H1 (cell line): ENCODE results near the gene SCN2B. TPM values are rescaled to one million over a fixed set of nuclear protein-coding genes. Genes with fewer than 3 reads are reported as not detected.

Experiments used
- CTCF ChIA-PET: fragments of 300-600 bp; sonication (Branson Sonifier 250); formaldehyde crosslinking; loops from one replicate; lab custom pipeline; 2021; ENCODE audit not compliant: partially characterized antibody; lab: Charles Lee
- POLR2A ChIA-PET: fragments of 300-600 bp; sonication (Branson Sonifier 250); formaldehyde crosslinking; loops from one replicate; lab custom pipeline; 2021; ENCODE audit warnings: inconsistent platforms; ENCODE audit not compliant: partially characterized antibody; lab: Charles Lee
- DNase-seq, 2 experiments: peaks; one replicate each; pipeline versions ENCODE4 v3.0.0 to v3.0.0-alpha.2; 2010 to 2022; ENCODE audit warnings: low spot score in 2 of 2, low read depth in 1 of 2, mixed read lengths in 1 of 2
- FAIRE-seq: peaks from 2 replicates; lab custom pipeline; 2011; peaks lifted over from hg19 to GRCh38; lab: Jason Lieb, UNC
- H2AFZ ChIP-seq: 2 replicates; pipeline ENCODE4 v1.8.1; 2012; ENCODE audit warnings: low read length, inconsistent platforms
- H2AK5ac ChIP-seq: 2 replicates; pipeline ENCODE4 v1.6.1; 2013; ENCODE audit warnings: low read depth, low read length
- H2BK120ac ChIP-seq: replicated peaks from 2 replicates; pipeline ENCODE3; 2013; ENCODE audit warnings: low read depth, low read length, inconsistent platforms
- H2BK12ac ChIP-seq: 2 replicates; pipeline ENCODE4 v1.6.1; 2013; ENCODE audit warnings: low read depth, low read length
- H2BK15ac ChIP-seq: 2 replicates; pipeline ENCODE4 v1.6.1; 2013; ENCODE audit warnings: low read length
- H2BK20ac ChIP-seq: 2 replicates; pipeline ENCODE4 v1.6.1; 2013; ENCODE audit warnings: low read length
- H2BK5ac ChIP-seq: 2 replicates; pipeline ENCODE4 v1.6.1; 2013; ENCODE audit warnings: low read depth, low read length
- H3K14ac ChIP-seq: 2 replicates; pipeline ENCODE4 v1.6.1; 2013; ENCODE audit warnings: inconsistent platforms; ENCODE audit not compliant: insufficient read length
- H3K18ac ChIP-seq: 2 replicates; pipeline ENCODE4 v1.6.1; 2013; ENCODE audit warnings: low read length; ENCODE audit errors: extremely low read depth
- H3K23ac ChIP-seq: 2 replicates; pipeline ENCODE4 v1.6.1; 2013; ENCODE audit warnings: inconsistent platforms; ENCODE audit not compliant: insufficient read length
- H3K23me2 ChIP-seq: 2 replicates; pipeline ENCODE4 v1.6.1; 2013; ENCODE audit warnings: low read depth, low read length
- H3K27ac ChIP-seq: 2 replicates; pipeline ENCODE4 v1.6.1; 2011; ENCODE audit warnings: low read depth, low read length, inconsistent platforms
- H3K27me3 ChIP-seq, 4 experiments: replicated peaks in 1 of 4; 1 replicate in 1 of 4; 2 replicates in 3 of 4; pipeline versions ENCODE4 v1.6.1 to v1.8.1; 2011 to 2013; ENCODE audit warnings: low read length in 3 of 4, mild to moderate bottlenecking in 3 of 4, inconsistent platforms in 2 of 4, mixed read lengths in 2 of 4, moderate library complexity in 1 of 4; ENCODE audit not compliant: control insufficient read depth in 3 of 4, insufficient read depth in 3 of 4; ENCODE audit errors: extremely low read depth in 1 of 4
- H3K36me3 ChIP-seq, 4 experiments: 2 replicates each; pipeline versions ENCODE4 v1.6.1 to v1.8.1; 2011 to 2013; ENCODE audit warnings: mild to moderate bottlenecking in 4 of 4, low read length in 3 of 4, moderate library complexity in 2 of 4, control low read depth in 1 of 4, inconsistent platforms in 1 of 4; ENCODE audit not compliant: insufficient read depth in 4 of 4, control insufficient read depth in 2 of 4
- H3K4ac ChIP-seq: replicated peaks from 2 replicates; pipeline ENCODE3; 2013; ENCODE audit warnings: low read length, low read depth, mixed read lengths, inconsistent platforms; ENCODE audit not compliant: insufficient read length
- H3K4me1 ChIP-seq, 4 experiments: replicated peaks in 1 of 4; 1 replicate in 1 of 4; 2 replicates in 3 of 4; pipeline versions ENCODE4 v1.6.1 to v1.8.1; 2011 to 2013; ENCODE audit warnings: low read length in 3 of 4, inconsistent platforms in 2 of 4, mixed read lengths in 1 of 4; ENCODE audit not compliant: insufficient read depth in 4 of 4, control insufficient read depth in 3 of 4
- H3K4me2 ChIP-seq, 2 experiments: 2 replicates each; pipeline versions ENCODE4 v1.6.1 to v1.8.1; 2011 to 2013; ENCODE audit warnings: low read depth in 2 of 2, low read length in 2 of 2, control low read depth in 1 of 2, inconsistent platforms in 1 of 2, mild to moderate bottlenecking in 1 of 2; ENCODE audit not compliant: insufficient read depth in 1 of 2
- H3K4me3 ChIP-seq, 4 experiments: fragments of 200-600, 300-600 bp in 1 of 4; sonication (generic), shearing (Covaris generic), sonication (Bioruptor Twin) in 1 of 4; 2 replicates each; pipeline versions ENCODE4 v1.5.1 to v1.8.1; 2011 to 2016; ENCODE audit warnings: low read length in 4 of 4, low read depth in 3 of 4, control low read depth in 2 of 4, inconsistent platforms in 2 of 4, mild to moderate bottlenecking in 2 of 4, mixed read lengths in 1 of 4, moderate library complexity in 1 of 4; ENCODE audit not compliant: insufficient read depth in 2 of 4; ENCODE audit errors: extremely low read depth in 1 of 4
- H3K56ac ChIP-seq: replicated peaks from 2 replicates; pipeline ENCODE3; 2013; ENCODE audit warnings: low read depth, mild to moderate bottlenecking, mixed read lengths, low read length, inconsistent platforms; ENCODE audit not compliant: insufficient read length
- H3K79me1 ChIP-seq: 2 replicates; pipeline ENCODE4 v1.6.1; 2013; ENCODE audit warnings: low read depth, low read length, control low read depth
- H3K79me2 ChIP-seq, 2 experiments: 2 replicates each; pipeline versions ENCODE4 v1.6.1 to v1.8.1; 2012 to 2013; ENCODE audit warnings: low read length in 2 of 2, mild to moderate bottlenecking in 2 of 2, inconsistent platforms in 1 of 2; ENCODE audit not compliant: insufficient read depth in 2 of 2, control insufficient read depth in 1 of 2
- H3K9ac ChIP-seq, 4 experiments: replicated peaks in 1 of 4; 1 replicate in 1 of 4; 2 replicates in 3 of 4; pipeline versions ENCODE4 v1.6.1 to v1.8.1; 2011 to 2013; ENCODE audit warnings: low read depth in 3 of 4, low read length in 3 of 4, control low read depth in 2 of 4, mild to moderate bottlenecking in 2 of 4, moderate library complexity in 2 of 4, inconsistent platforms in 1 of 4; ENCODE audit errors: extremely low read depth in 1 of 4
- H3K9me3 ChIP-seq, 2 experiments: 2 replicates each; pipeline versions ENCODE4 v1.6.1 to v1.8.1; 2012 to 2013; ENCODE audit warnings: mild to moderate bottlenecking in 2 of 2, moderate library complexity in 2 of 2, control low read depth in 1 of 2, inconsistent platforms in 1 of 2, low read depth in 1 of 2, low read length in 1 of 2, mixed read lengths in 1 of 2; ENCODE audit not compliant: insufficient read depth in 2 of 2
- H4K20me1 ChIP-seq, 2 experiments: replicated peaks in 1 of 2; 2 replicates each; pipeline versions ENCODE3 to v1.8.1; 2011 to 2013; ENCODE audit warnings: inconsistent platforms in 2 of 2, low read length in 2 of 2, mild to moderate bottlenecking in 1 of 2; ENCODE audit not compliant: insufficient read depth in 2 of 2, control insufficient read depth in 1 of 2
- H4K5ac ChIP-seq: 2 replicates; pipeline ENCODE4 v1.6.1; 2013; ENCODE audit warnings: low read length, low read depth, mixed read lengths, inconsistent platforms; ENCODE audit not compliant: insufficient read length
- H4K8ac ChIP-seq: 2 replicates; pipeline ENCODE4 v1.8.0; 2013; ENCODE audit warnings: mild to moderate bottlenecking, moderate library complexity, low read length, inconsistent platforms; ENCODE audit not compliant: insufficient read depth; ENCODE audit errors: extremely low read depth
- H4K91ac ChIP-seq: replicated peaks from 2 replicates; pipeline ENCODE3; 2013; ENCODE audit warnings: low read length, mixed read lengths, inconsistent platforms; ENCODE audit not compliant: insufficient read length
- ASH2L ChIP-seq: fragments of 200-600, 300-600 bp; sonication (generic); IDR thresholded peaks from one replicate; pipeline ENCODE4 v1.7.1; 2017; ENCODE audit warnings: low read length
- CHD1 ChIP-seq: IDR thresholded peaks from 2 replicates; pipeline ENCODE4 v1.6.1; 2012; ENCODE audit warnings: low read depth, low read length, improper control_type of control experiment
- CREB1 ChIP-seq: IDR thresholded peaks from 2 replicates; pipeline ENCODE4 v1.6.1; 2012; ENCODE audit warnings: inconsistent platforms
- EGR1 ChIP-seq: IDR thresholded peaks from 2 replicates; pipeline ENCODE4 v1.6.1; 2011; ENCODE audit warnings: low read depth, low read length, borderline replicate concordance
- FOSL1 ChIP-seq: IDR thresholded peaks from 2 replicates; pipeline ENCODE4 v1.6.1; 2011; ENCODE audit warnings: mild to moderate bottlenecking, low read depth, low read length, moderate library complexity; ENCODE audit not compliant: insufficient read depth
- JUND ChIP-seq: IDR thresholded peaks from 2 replicates; pipeline ENCODE4 v1.6.1; 2011; ENCODE audit warnings: mild to moderate bottlenecking, improper control_type of control experiment, low read length
- MAFK ChIP-seq: IDR thresholded peaks from 2 replicates; pipeline ENCODE4 v1.6.1; 2012; ENCODE audit warnings: low read depth, mild to moderate bottlenecking, improper control_type of control experiment, low read length
- NANOG ChIP-seq: IDR thresholded peaks from 2 replicates; pipeline ENCODE4 v1.6.1; 2011; ENCODE audit warnings: low read length, low read depth, mild to moderate bottlenecking, inconsistent platforms; ENCODE audit not compliant: insufficient read depth, poor library complexity, severe bottlenecking
- POLR2A ChIP-seq, 2 experiments: IDR thresholded peaks; 1 replicate in 1 of 2; 2 replicates in 1 of 2; pipeline ENCODE4 v1.6.1; 2011; ENCODE audit warnings: low read depth in 2 of 2, low read length in 2 of 2, mild to moderate bottlenecking in 2 of 2; ENCODE audit errors: control extremely low read depth in 1 of 2
- POLR2AphosphoS5 ChIP-seq: IDR thresholded peaks from 2 replicates; pipeline ENCODE4 v1.6.1; 2011; ENCODE audit warnings: low read depth, low read length
- RBBP5 ChIP-seq: IDR thresholded peaks from 2 replicates; pipeline ENCODE4 v1.7.1; 2012; ENCODE audit warnings: low read depth, mild to moderate bottlenecking, inconsistent platforms, low read length, moderate library complexity, borderline replicate concordance
- SAP30 ChIP-seq: fragments of 300-600 bp; sonication (generic); IDR thresholded peaks from 2 replicates; pipeline ENCODE4 v1.7.1; 2012; ENCODE audit warnings: low read length, moderate library complexity, mild to moderate bottlenecking, inconsistent platforms; ENCODE audit not compliant: insufficient read depth, insufficient replicate concordance
- SIRT6 ChIP-seq: IDR thresholded peaks from one replicate; pipeline ENCODE4 v1.7.1; 2012; ENCODE audit warnings: low read length, inconsistent platforms
- SP1 ChIP-seq: IDR thresholded peaks from 2 replicates; pipeline ENCODE4 v1.6.1; 2011; ENCODE audit warnings: low read depth, low read length
- TAF1 ChIP-seq: IDR thresholded peaks from 2 replicates; pipeline ENCODE4 v1.6.1; 2011; ENCODE audit warnings: mild to moderate bottlenecking, low read depth, low read length
- TCF12 ChIP-seq: IDR thresholded peaks from 2 replicates; pipeline ENCODE4 v1.6.1; 2011; ENCODE audit warnings: low read depth, mild to moderate bottlenecking, low read length
- ZNF274 ChIP-seq: IDR thresholded peaks from 2 replicates; pipeline ENCODE4 v1.7.0; 2012; ENCODE audit warnings: low read length, borderline replicate concordance; ENCODE audit errors: extremely low read depth
- WGBS, 2 experiments: shearing (Covaris generic) in 1 of 2; methylation state at CpG; one replicate each; pipeline versions ENCODE4 v1.1.6 to v1.1.7; 2013 to 2015; ENCODE audit warnings: low lambda C conversion rate in 2 of 2, mixed read lengths in 2 of 2, inconsistent platforms in 1 of 2, low coverage in 1 of 2, missing lambda C conversion rate in 1 of 2; ENCODE audit not compliant: insufficient replicate concordance in 2 of 2, insufficient coverage in 1 of 2, insufficient read length in 1 of 2; ENCODE audit errors: extremely low coverage in 1 of 2, missing lambda C conversion rate in 1 of 2; 5-methylcytosine and 5-hydroxymethylcytosine counted together
- polyA plus RNA-seq, 7 experiments: library from polyadenylated mRNA; depleted of rRNA in 3 of 7; stranded (reverse) in 5 of 7; unstranded in 2 of 7; fragments of >200 nt in 5 of 7; fragments of 200-250 nt in 2 of 7; gene quantifications; 1 replicate in 5 of 7; 2 replicates in 1 of 7; 4 replicates in 1 of 7; pipeline versions ENCODE4 v1.2.1 to v1.2.3, GENCODE V29; 2011 to 2013; ENCODE audit warnings: missing spikeins in 2 of 7, mixed read lengths in 2 of 7
- total RNA-seq: library from RNA; stranded (reverse); fragmentation: NEBNext Ultra II Directional; extraction: Animal tissue kit (Norgen Biotek cat#: 25700); gene quantifications from 2 replicates; pipeline ENCODE4 v1.2.1, GENCODE V29; 2021

SCN2B gene
- total and polyA plus RNA-seq, 2 of the 8 experiments (the other 6 are each of a cell fraction or from before 2014, with no cell fraction given): 0.14 to 0.24 TPM

DNA sequence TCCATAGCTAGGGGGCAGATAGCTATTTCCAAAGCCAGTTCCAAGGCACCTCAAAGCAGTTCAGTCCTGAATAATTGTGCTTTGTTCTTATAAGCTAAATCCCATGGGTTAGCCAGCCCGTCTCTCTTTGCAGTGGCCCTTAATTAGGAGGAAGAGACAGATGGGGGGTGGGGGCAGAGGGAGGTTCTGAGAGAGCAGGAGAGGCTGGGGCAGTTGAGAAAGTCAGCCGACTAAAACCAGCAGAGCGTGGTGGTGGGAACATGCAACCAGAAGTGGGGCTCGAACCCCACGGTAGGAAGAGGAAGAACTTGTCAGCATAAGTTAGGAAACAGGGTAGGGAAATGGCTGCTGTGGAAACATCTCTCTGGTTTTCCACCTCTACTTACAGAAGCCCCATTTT lies 12.9 kb downstream of the SCN2B start:
- H3K4ac ChIP-seq: no peak overlapping the region
- no peak overlapping the region for H3K4me2 ChIP-seq
- no peaks in the 10 kb centered on the region for H4K20me1 ChIP-seq
- H3K36me3 ChIP-seq: no peaks in the 10 kb centered on the region
- H2BK15ac ChIP-seq: no peak overlapping the region
- no peak overlapping the region for H3K9ac ChIP-seq
- H3K18ac ChIP-seq: no peak overlapping the region
- CTCF ChIA-PET: interaction anchor here (1.1 to 2.5 kb wide), 3 partner anchors 8 to 22 kb away, joined by 3 to 13 read pairs (median 5); no protein-coding TSS in a partner anchor
- no peak overlapping the region for H2AK5ac ChIP-seq
- H3K23ac ChIP-seq: no peak overlapping the region
- H4K91ac ChIP-seq: no peak overlapping the region
- H3K9me3 ChIP-seq: no peaks in the 10 kb centered on the region
- POLR2A ChIA-PET: interaction anchor here (3.2 kb wide), 1 partner anchor 7 kb away, joined by 15 read pairs; no protein-coding TSS in a partner anchor
- no peak overlapping the region for H3K4me3 ChIP-seq
- H3K79me2 ChIP-seq: no peaks in the 10 kb centered on the region
- peaks cover 0 to 7% (median 5%) of the 10 kb centered on the region in 4 experiments; a peak in 6 of 7 replicates for H3K4me1 ChIP-seq
- H3K79me1 ChIP-seq: no peaks in the 10 kb centered on the region
- 92% methylated on average over 5 of the region's 5 CpGs; no CpG with 5 or more reads in 1 of the 2 experiments for WGBS, 2 experiments
- H3K27ac ChIP-seq: no peak overlapping the region
- no peak overlapping the region for H2BK5ac ChIP-seq
- FAIRE-seq (no peak), DNase-seq (no peak)
- H3K14ac ChIP-seq: no peak overlapping the region
- no peaks in the 10 kb centered on the region for H3K23me2 ChIP-seq
- no peak overlapping the region for H2BK12ac ChIP-seq
- H4K5ac ChIP-seq: no peak overlapping the region
- no peak overlapping the region for H2BK120ac ChIP-seq
- H3K27me3 ChIP-seq: peaks cover 0 to 44% (median 15%) of the 10 kb centered on the region in 4 experiments; a peak in 5 of 7 replicates
- no peak overlapping the region for H2BK20ac ChIP-seq
- H3K56ac ChIP-seq: no peak overlapping the region
- H2AFZ ChIP-seq: no peak overlapping the region
- no peak overlapping the region for H4K8ac ChIP-seq
- no peak for TF ChIP-seq FOSL1
- TF ChIP-seq CREB1: no peak
- TF ChIP-seq JUND: no peak
- no peak for TF ChIP-seq ZNF274
- TF ChIP-seq POLR2A (IDR thresholded peaks at IDR 0.05; ENCODE audit: control extremely low read depth in 1 of 2, low read depth in 2 of 2, low read length in 2 of 2): no peak
- no peak for TF ChIP-seq EGR1
- no peak for TF ChIP-seq CHD1
- TF ChIP-seq TCF12: no peak
- TF ChIP-seq SP1: no peak
- TF ChIP-seq TAF1: no peak
- no peak for TF ChIP-seq ASH2L
- no peak for TF ChIP-seq SAP30
- no peak for TF ChIP-seq POLR2AphosphoS5
- TF ChIP-seq MAFK: no peak
- no peak for TF ChIP-seq NANOG
- TF ChIP-seq SIRT6: no peak
- no peak for TF ChIP-seq RBBP5
